Thyroid gland (tissue), 4 donors: ENCODE data around the gene GUCY1A2.

Source experiments
- CTCF ChIP-seq, 6 experiments: fragments of 200-600 bp in 3 of 6; fragments of 450-650 bp in 3 of 6; sonication (generic) in 3 of 6; IDR thresholded peaks; one replicate each; pipeline ENCODE4 v1.5.1; 2016 to 2019; ENCODE audit warnings: antibody characterized with exemption in 6 of 6, mild to moderate bottlenecking in 2 of 6, inconsistent platforms in 1 of 6, moderate library complexity in 1 of 6
- POLR2A ChIP-seq, 2 donors: fragments of 450-650 bp; IDR thresholded peaks; one replicate each; pipeline ENCODE4 v1.6.1; 2017; ENCODE audit warnings: antibody characterized with exemption in 2 of 2, mild to moderate bottlenecking in 2 of 2, moderate library complexity in 1 of 2

DNA sequence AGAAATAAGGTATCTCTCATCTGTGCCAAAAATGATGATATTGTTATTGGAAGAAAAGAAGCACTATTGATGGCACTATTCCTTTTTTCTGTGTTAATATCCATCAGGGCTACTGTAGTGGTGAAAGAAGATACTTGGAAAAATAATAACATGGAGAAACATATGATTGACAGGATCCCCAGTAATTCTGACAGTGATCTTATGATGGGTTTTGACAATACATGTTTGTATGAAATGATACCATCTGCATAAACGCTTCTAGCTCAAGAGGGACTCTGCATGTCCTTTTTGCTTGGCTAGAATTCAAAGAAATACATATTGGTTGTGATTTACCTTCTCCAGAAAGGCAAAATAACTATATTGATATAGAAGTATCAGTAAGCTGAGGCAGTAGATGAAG is 178.1 kb downstream of the GUCY1A2 start:
- no peak for TF ChIP-seq CTCF (IDR thresholded peaks at IDR 0.05)
- TF ChIP-seq POLR2A (IDR thresholded peaks at IDR 0.05) = no peak
